HCEC 1CT (cell line): ENCODE data around the gene TNFAIP8.

Source experiments
- DNase-seq: peaks from one replicate; pipeline ENCODE4 v3.0.0-alpha.2; 2017

TNFAIP8 gene

DNA sequence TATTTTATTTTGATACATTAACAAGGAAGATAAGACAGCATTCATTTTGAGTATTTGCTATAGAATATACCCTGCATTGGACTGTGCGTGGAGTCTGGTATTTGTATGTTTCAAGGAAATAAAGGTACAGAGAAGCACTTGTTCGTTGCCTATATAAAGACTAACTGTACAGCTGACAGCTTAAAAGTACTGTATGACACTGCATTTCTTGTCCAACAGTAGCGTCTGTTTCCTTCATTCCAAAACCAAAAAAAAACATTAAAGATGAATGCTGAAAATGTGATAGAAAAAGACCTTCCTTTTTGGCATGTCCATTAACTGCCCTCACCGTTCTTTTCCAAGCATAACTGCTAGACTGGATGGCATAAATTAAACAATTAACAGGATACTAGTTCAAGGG is 15.3 kb downstream of the TNFAIP8 start:
- no peak for DNase-seq

DNA sequence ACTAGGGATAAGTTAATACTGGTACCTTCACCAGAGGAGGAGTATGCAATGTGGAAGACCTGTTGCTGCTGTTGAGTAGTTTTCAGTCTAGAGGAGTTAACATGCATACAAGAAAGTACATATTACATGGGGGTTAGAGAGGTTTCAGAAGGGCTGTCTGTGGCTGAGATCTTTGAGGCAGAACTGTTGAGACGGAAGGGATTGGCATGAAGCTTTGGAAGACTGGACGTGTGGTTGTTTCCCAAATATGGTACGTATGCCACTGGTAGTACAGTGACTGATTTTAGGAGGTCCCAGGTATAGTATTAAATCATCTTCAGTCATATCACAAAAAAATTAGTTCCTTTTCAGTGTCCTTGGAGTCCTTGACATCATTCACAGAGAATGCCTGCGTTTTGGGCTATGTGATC is 17.6 kb downstream of the TNFAIP8 start:
- no peak for DNase-seq

DNA sequence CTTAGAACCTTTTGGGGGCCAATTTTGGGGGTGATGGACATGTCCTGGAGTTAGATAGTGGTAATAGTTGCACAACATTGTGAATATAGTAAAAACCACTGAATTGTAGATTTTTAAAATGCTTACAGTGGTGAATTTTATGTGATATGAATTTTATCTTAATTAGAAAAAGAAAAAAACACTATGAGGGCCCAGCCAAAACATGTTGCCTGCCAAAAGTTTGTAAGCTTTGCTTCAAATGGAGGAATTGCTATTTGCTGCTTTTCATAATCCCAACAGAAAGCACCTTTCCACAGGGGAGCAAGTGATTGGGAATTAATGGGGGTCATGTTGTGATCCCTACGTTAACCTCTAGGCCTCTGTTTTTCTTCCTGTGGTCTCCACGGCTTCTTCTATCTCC is 19.1 kb downstream of the TNFAIP8 start:
- no peak for DNase-seq

- DNase-seq: no peak
These were observed 21.2 kb downstream of the TNFAIP8 start for GRCh38 chr5:119377066-119377465.

- no peak for DNase-seq
These were observed 22.4 kb downstream of the TNFAIP8 start for GRCh38 chr5:119378075-119378700.

DNA sequence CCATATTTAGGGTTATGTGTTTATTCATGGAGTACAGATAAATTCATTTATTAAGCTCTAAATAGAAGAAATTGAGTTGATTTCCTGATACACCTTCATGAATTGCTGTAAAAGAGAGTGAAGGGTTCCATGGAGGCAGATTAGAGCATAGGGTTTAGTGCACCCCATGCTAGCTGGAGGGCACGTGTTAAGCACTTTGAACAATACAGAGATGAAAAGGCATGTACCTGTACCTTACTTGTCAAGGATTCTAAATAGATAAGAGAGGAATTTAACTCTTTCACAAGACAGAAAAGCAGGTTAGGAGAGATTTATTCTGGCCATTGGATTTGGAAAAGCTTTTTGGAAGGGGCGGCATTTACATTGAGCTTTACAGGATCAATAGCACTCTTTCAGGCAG is 23.3 kb downstream of the TNFAIP8 start:
- DNase-seq: no peak

- DNase-seq: no peak
These were observed 24.2 kb downstream of the TNFAIP8 start for GRCh38 chr5:119379942-119380547.

GRCh38 chr5:119382169-119382568 is 26.4 kb downstream of the TNFAIP8 start:
- peak; percentile 78 for DNase-seq

GRCh38 chr5:119383008-119383407 is 27.2 kb downstream of the TNFAIP8 start:
- no peak for DNase-seq

DNA sequence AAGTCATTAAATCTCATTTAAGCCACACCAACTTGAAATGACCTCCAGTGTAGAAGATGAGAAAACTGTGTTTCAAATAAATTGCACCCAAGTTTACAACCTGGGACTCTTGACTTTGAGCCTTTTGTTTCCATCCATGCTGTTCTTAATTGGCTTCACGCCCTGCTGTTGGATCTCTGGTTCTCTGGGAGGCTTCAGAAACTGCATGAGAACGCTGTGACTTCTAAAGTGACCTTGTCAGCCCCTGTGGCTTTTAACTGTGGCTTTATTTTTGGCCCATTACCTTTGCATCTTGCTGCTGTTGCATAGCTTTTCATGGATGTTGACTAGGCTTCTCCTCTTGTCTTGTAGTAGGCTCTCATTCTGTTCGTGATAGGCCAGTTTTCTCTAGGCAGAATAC is 29.3 kb downstream of the TNFAIP8 start:
- DNase-seq: no peak

DNA sequence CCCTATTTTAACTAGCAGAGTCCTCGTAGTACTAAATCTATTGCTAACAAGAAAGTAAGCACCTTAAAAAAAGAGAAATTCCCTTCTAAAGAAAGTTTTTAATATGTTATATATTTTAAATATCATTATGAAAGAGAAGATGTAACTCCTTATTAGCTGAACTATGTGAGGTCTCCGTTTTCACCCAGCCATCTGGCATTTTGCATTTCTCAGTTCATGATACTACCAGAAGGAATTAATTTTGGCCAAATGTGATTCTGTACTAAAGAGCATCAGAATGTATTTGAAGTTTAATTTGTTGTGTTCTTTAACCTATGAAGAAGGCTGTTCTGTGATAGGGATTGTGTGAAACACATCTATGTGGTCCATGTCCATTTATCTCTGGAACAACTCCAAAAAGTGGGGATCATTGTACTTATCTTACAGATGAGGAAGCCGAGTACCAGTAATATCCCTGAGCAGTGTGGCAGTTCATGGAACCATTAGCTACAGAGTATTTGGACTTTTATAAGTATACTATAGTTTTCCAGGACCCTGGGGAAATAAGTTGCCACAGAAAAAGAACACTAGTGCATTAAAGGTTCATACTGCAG is 29.8 kb downstream of the TNFAIP8 start:
- DNase-seq: no peak

- DNase-seq: no peak
These were observed 31.0 kb downstream of the TNFAIP8 start for GRCh38 chr5:119386596-119387344.

DNA sequence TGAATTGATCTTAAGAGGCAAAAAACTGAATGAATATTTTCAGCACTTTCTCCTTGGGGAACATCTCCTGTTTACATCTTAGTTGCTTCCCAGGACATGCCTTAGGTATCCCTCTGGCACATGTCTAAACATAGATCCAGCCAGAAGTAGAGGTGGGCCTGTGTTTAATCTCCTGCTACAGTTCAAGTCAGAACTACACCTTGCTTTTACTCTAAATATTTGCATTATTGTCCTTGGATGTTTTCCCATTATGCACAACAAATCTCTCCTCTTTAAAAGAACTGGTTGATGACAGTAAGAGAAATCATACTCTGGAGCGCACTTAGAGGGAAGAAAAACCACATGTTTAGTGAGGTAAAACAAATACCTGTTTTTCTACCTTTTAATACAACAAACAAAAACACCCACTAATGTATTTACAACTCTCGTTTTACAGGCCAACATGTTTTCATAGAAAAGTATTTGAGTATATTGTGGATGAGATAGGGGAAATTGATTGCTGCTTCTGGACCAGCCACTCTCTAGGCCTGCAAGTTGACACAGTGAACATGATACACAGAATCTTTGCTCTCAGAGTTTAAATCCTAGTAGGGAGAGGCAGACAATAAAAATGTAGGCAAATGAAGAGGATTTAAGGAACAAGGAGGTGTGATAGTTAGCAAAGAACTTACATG is 32.3 kb downstream of the TNFAIP8 start:
- DNase-seq: no peak

DNA sequence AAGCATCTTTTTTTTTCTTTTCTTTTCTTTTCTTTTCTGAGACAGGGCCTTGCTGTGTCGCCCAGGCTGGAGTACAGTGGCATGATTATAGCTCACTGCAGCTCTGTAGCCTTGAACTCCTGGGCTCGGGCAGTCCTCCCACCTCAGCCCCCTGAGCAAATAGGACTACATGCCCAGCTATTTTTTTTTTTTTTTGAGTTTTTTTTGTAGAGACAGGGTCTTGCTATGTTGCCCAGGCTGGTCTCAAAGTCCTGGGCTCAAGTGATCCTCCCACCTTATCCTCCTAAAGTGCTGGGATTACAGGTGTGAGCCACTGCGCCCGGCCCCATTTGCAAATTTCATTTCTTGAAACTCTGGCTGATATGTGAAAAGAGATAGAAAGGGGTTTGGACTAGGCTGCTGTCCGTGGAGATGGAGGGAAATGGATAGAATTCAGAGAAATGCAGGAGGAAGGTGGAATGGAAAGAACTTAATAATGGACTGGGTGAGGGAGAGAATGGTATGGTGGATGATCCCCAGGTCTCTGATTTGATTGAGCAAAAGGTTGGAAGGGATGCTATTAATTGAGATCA is 32.9 kb downstream of the TNFAIP8 start:
- no peak for DNase-seq

GRCh38 chr5:119389288-119390030 is 33.6 kb downstream of the TNFAIP8 start:
- no peak for DNase-seq

DNA sequence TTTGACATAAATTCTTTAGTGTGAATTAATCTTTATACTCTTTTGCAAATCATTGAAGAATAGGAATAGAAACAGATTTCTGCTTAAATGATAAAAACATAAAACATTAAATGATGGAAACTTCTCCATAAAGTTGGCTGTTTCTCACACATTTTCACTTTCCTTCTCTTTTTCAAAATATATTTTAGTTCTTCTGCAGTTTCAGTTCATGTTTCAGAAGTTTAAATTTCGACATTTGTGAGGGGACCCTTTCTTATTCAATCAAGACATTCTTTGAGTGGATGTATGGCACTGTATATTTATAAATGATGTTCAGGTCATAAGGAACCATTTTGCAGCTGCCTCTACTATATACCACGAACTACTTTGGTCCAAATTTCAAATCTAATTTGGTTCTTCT is 34.6 kb downstream of the TNFAIP8 start:
- DNase-seq: no peak

DNA sequence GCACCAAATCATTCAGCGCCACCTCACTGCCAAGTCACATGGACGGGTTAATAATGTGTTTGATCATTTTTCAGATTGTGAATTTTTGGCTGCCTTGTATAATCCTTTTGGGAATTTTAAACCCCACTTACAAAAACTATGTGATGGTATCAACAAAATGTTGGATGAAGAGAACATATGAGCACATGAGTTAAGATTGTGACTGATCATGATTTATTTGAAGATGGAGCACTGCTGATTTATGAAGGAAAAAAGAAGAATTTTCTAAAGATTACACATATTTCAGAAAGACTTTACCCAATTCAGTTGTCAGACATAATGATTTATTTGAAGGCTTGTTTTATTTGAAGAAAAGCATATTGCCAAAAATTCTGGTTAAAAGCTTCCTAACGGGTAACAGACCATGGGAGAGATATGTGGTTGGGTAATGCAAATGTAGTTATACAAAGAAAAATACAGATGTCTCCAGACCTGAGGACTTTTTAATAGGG is 37.4 kb downstream of the TNFAIP8 start:
- no peak for DNase-seq

DNA sequence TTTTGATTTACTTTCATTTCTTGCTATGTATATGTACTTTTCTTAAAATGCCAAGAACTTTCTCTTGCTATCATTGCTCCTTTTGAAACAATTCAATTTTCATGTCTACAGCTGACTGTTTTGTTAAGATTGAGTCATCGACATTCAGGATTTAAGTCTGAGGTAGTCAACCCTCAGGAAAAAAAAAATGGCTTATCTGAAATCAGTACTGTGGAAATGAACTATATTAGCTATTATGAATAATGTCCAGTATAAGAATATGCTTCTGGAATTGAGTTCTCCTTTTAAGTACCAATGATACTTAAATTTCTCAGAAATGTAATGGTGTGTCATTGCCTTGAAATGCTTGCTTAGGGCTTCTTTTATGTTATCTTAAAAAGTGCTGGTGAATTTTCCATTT is 37.9 kb downstream of the TNFAIP8 start:
- peak; percentile 58 for DNase-seq

DNA sequence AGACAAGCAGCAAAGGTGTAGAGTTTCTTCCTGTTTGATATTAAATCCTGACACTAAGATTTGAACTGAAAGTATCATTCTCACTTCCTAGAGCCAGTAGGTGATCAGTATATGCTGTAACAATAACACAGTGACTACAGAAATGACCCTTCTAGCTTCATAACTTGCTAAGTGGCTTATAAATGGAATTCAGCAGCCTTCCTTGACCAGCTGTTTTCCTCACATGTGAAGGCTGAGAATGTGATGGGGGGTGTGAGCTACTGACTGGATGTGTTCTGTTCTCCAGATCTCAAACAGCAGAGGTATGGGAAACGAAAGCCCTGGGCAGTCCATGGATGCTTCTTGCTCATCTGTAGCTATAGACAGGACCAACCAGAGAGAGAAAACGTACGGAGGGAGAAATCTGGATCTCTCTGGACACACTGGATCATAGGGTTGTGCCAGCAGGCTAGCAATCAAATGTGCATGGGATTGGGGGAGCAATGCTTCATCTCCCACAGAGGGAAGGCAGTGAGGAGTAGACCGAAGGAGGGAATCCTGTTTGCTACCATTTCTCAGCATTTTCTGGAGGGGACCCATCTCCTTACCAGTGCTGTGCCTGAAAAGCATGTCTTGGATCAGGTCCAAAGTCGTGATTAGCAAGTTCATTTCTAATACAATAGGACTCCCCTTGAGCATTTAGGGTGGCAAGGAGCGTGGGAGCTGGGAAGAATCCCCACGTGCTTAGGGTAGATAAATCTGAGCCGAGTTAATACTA is 39.4 kb downstream of the TNFAIP8 start:
- no peak for DNase-seq

GRCh38 chr5:119396030-119396664 is 40.3 kb downstream of the TNFAIP8 start:
- no peak for DNase-seq
